HepG2 (cell line): ENCODE measurements around the gene INKA2. TPM values are rescaled to one million over a fixed set of nuclear protein-coding genes. Genes with fewer than 3 reads are reported as not detected.

ENCODE experiments used
- ATRX ChIP-seq: sonication (generic); formaldehyde crosslinking; IDR thresholded peaks from 2 replicates; pipeline ENCODE4 v1.4.0; 2020; ENCODE audit warnings: missing genetic modification reagents, borderline replicate concordance
- CSRNP2 ChIP-seq: sonication (generic); formaldehyde crosslinking; conservative IDR thresholded peaks from 2 replicates; pipeline ENCODE4 v1.8.0; 2022; ENCODE audit warnings: low read depth, missing genetic modification reagents
- LRRFIP1 ChIP-seq: sonication (generic); formaldehyde crosslinking; conservative IDR thresholded peaks from 2 replicates; pipeline ENCODE4 v1.4.0; 2020; ENCODE audit warnings: missing genetic modification reagents
- NR0B2 ChIP-seq: sonication (generic); formaldehyde crosslinking; IDR thresholded peaks from 2 replicates; pipeline ENCODE4 v1.4.0; 2020; ENCODE audit warnings: mild to moderate bottlenecking, missing genetic modification reagents
- RFXANK ChIP-seq: IDR thresholded peaks from 2 replicates; pipeline ENCODE4 v1.6.1; 2016
- SCMH1 ChIP-seq: sonication (generic); formaldehyde crosslinking; IDR thresholded peaks from 2 replicates; pipeline ENCODE4 v1.9.0; 2021; ENCODE audit warnings: missing genetic modification reagents, mild to moderate bottlenecking, borderline replicate concordance
- SNAI1 ChIP-seq: sonication (generic); formaldehyde crosslinking; IDR thresholded peaks from 2 replicates; pipeline ENCODE4 v1.5.0; 2020; ENCODE audit warnings: mild to moderate bottlenecking, missing genetic modification reagents, borderline replicate concordance
- SP2 ChIP-seq: sonication (generic); formaldehyde crosslinking; IDR thresholded peaks from 2 replicates; pipeline ENCODE4 v1.5.1; 2020; ENCODE audit warnings: mild to moderate bottlenecking, missing genetic modification reagents
- U2AF1 ChIP-seq: fragments of 200-400 bp; formaldehyde crosslinking; optimal IDR thresholded peaks from 2 replicates; pipeline ENCODE3; 2017; ENCODE audit warnings: mild to moderate bottlenecking, low read depth, low read length
- ZNF124 ChIP-seq: sonication (generic); formaldehyde crosslinking; IDR thresholded peaks from 2 replicates; pipeline ENCODE4 v1.4.0; 2020; ENCODE audit warnings: missing genetic modification reagents
- ZNF264 ChIP-seq: sonication (generic); formaldehyde crosslinking; IDR thresholded peaks from 2 replicates; pipeline ENCODE4 v1.4.0; 2020; ENCODE audit warnings: missing genetic modification reagents
- ZNF282 ChIP-seq: fragments of 450-650 bp; IDR thresholded peaks from 2 replicates; pipeline ENCODE4 v1.6.1; 2018; ENCODE audit not compliant: partially characterized antibody
- ZSCAN30 ChIP-seq: sonication (generic); formaldehyde crosslinking; IDR thresholded peaks from 2 replicates; pipeline ENCODE4 v1.5.0; 2020; ENCODE audit warnings: mild to moderate bottlenecking, missing genetic modification reagents
- ZSCAN31 ChIP-seq: sonication (generic); formaldehyde crosslinking; IDR thresholded peaks from 2 replicates; pipeline ENCODE4 v1.5.0; 2020; ENCODE audit warnings: low read depth, mild to moderate bottlenecking, missing genetic modification reagents
- polyA plus RNA-seq, 8 experiments: library from polyadenylated mRNA; depleted of rRNA in 3 of 8; stranded (reverse) in 7 of 8; unstranded in 1 of 8; fragments of >200 nt; fragmentation: Illumina TruSeq in 4 of 8; extraction: Trizol in 4 of 8; gene quantifications; 2 replicates each; pipeline versions ENCODE4 v1.2.1 to v1.2.3, GENCODE V29; 2011 to 2016; ENCODE audit warnings: low read depth in 4 of 8, missing spikeins in 1 of 8, mixed read lengths in 1 of 8; ENCODE audit not compliant: insufficient read depth in 1 of 8
- total RNA-seq, 5 experiments: library from RNA; depleted of rRNA; stranded (reverse); fragments of >200 nt; fragmentation: Illumina TruSeq; extraction: Trizol; gene quantifications; 2 replicates each; pipeline ENCODE4 v1.2.3, GENCODE V29; 2016; ENCODE audit warnings: low read depth in 1 of 5
- TF ChIP-seq, protein P1 (sequence below): sonication (generic); formaldehyde crosslinking; IDR thresholded peaks from 2 replicates; pipeline ENCODE4 v1.5.1; 2020; ENCODE audit warnings: missing genetic modification reagents, mild to moderate bottlenecking, borderline replicate concordance
- TF ChIP-seq, protein P2 (sequence below): sonication (generic); formaldehyde crosslinking; IDR thresholded peaks from 2 replicates; pipeline ENCODE4 v1.8.0; 2022; ENCODE audit warnings: mild to moderate bottlenecking, missing genetic modification reagents, borderline replicate concordance
- TF ChIP-seq, protein P3 (sequence below): sonication (generic); formaldehyde crosslinking; IDR thresholded peaks from 2 replicates; pipeline ENCODE4 v1.4.0; 2020; ENCODE audit warnings: missing genetic modification reagents, mild to moderate bottlenecking, borderline replicate concordance
- TF ChIP-seq, protein P4 (sequence below): sonication (generic); formaldehyde crosslinking; IDR thresholded peaks from 2 replicates; pipeline ENCODE4 v1.8.0; 2022; ENCODE audit warnings: mild to moderate bottlenecking, missing genetic modification reagents, moderate library complexity

Gene INKA2
- total and polyA plus RNA-seq, 2 of the 13 experiments (the other 11 are each of a cell fraction or from before 2014, with no cell fraction given) = 2.6 to 4.6 TPM

DNA sequence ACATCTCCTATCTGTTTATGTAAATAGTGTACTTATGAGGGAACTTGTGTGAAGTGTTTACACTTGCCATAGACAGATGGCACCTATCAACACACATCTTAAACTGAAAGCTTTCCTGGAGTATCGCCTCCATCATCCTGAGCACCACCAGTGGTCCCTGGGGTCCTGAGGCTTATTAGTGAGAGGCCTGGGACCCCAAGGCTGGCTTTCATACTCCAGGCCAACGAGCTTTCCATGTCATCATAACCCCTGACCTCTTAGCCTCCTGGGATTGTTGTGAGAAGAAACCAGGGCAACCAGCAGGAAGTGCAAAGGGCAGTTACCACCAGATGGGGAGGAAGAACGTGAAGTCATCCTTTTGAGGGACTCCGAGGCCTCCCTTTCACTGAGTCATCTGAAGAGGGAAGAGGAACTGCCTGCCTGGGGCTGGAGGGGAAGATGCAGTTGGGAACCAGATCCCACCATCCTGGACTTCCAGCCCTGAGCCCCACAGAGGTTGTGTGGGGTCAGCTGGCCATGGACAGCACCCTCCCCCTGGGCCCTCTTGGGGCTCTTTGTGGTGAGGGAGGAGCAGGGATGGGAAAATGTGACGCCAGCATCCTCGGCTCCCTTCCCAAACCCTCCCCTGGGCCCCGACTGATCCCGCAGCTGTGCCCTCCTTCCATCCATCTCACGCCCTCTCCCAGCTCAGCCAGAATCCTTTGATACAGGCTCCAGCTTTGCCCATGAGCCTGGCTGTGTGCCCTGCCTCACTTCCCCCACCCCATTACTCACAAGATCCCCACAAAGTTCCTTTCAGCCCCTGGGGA lies 5.8 kb downstream of the INKA2 start (continued):
- TF ChIP-seq SP2 (CRISPR knock-in tag) (no peak), ZNF124 (CRISPR knock-in tag) (no peak), ZNF264 (no peak), ZSCAN30 (CRISPR knock-in tag) (no peak), ZNF282 (no peak), ATRX (CRISPR knock-in tag) (no peak), NR0B2 (CRISPR knock-in tag) (no peak), CSRNP2 (CRISPR knock-in tag) (no peak), ZSCAN31 (CRISPR knock-in tag) (no peak), U2AF1 (no peak), LRRFIP1 (CRISPR knock-in tag) (no peak), SNAI1 (CRISPR knock-in tag) (no peak), SCMH1 (CRISPR knock-in tag) (no peak), RFXANK (no peak)
- TF ChIP-seq, protein P1, sequence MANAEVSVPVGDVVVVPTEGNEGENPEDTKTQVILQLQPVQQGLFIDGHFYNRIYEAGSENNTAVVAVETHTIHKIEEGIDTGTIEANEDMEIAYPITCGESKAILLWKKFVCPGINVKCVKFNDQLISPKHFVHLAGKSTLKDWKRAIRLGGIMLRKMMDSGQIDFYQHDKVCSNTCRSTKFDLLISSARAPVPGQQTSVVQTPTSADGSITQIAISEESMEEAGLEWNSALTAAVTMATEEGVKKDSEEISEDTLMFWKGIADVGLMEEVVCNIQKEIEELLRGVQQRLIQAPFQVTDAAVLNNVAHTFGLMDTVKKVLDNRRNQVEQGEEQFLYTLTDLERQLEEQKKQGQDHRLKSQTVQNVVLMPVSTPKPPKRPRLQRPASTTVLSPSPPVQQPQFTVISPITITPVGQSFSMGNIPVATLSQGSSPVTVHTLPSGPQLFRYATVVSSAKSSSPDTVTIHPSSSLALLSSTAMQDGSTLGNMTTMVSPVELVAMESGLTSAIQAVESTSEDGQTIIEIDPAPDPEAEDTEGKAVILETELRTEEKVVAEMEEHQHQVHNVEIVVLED (CRISPR knock-in tag) = no peak; the same call in 1 of the 2 replicates
- TF ChIP-seq, protein P2, sequence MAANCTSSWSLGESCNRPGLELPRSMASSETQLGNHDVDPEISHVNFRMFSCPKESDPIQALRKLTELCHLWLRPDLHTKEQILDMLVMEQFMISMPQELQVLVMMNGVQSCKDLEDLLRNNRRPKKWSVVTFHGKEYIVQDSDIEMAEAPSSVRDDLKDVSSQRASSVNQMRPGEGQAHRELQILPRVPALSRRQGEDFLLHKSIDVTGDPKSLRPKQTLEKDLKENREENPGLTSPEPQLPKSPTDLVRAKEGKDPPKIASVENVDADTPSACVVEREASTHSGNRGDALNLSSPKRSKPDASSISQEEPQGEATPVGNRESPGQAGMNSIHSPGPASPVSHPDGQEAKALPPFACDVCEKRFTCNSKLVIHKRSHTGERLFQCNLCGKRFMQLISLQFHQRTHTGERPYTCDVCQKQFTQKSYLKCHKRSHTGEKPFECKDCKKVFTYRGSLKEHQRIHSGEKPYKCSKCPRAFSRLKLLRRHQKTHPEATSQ (CRISPR knock-in tag) = no peak
- TF ChIP-seq, protein P3, sequence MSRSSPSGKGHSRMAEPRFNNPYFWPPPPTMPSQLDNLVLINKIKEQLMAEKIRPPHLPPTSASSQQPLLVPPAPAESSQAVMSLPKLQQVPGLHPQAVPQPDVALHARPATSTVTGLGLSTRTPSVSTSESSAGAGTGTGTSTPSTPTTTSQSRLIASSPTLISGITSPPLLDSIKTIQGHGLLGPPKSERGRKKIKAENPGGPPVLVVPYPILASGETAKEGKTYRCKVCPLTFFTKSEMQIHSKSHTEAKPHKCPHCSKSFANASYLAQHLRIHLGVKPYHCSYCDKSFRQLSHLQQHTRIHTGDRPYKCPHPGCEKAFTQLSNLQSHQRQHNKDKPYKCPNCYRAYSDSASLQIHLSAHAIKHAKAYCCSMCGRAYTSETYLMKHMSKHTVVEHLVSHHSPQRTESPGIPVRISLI = no peak
- TF ChIP-seq, protein P4, sequence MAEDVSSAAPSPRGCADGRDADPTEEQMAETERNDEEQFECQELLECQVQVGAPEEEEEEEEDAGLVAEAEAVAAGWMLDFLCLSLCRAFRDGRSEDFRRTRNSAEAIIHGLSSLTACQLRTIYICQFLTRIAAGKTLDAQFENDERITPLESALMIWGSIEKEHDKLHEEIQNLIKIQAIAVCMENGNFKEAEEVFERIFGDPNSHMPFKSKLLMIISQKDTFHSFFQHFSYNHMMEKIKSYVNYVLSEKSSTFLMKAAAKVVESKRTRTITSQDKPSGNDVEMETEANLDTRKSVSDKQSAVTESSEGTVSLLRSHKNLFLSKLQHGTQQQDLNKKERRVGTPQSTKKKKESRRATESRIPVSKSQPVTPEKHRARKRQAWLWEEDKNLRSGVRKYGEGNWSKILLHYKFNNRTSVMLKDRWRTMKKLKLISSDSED (CRISPR knock-in tag) = no peak
